NCI-H748 (cell line): ENCODE results near the gene FRAS1.
"Not testable (repeated sequence)": the region's sequence is repeated elsewhere in the genome, so short reads cannot be mapped to it uniquely, and the experiment has no call there.

Source experiments
- DNase-seq: peaks from one replicate; lab custom pipeline; 2025; ENCODE audit not compliant: unreplicated experiment; lab: John Stamatoyannopoulos, UW

Gene FRAS1

DNA sequence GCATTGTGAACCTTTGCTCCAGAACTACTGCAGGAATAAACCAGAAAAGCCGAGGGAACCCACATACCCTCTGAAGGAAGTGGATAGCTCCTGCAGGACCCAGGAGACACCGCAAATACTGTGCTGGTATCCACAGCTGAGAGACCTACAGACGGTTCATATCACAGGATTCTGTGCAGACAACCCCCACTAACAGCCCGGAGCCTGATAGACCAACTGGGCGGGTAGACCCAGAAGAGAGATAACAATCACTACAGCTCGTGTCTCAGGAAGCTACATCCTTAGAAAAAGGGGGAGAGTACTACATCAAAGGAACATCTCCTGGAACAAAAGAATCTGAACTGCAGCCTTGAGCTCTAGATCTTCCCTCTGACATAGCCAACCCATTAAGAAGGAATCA is 150.8 kb downstream of the FRAS1 start:
- DNase-seq, result no peak

DNA sequence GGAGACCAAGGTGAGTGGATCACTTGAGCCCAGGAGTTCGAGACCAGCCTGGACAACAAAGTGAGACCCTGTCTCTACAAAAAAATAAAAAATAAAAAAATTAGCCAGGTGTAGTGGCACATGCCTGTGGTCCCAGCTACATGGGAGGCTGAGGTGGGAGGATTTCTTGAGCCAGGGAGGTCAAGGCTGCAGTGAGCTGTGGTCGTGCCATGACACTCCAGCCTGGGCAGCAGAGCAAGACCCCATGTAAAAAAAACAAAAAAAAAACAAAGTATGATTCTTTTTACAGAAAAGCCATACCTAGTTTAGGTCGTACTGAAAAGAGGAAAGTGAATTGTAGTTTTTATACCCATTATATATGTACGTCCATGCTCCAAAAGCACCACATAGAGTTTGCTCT is 151.8 kb downstream of the FRAS1 start:
- DNase-seq, result not testable (repeated sequence)

DNA sequence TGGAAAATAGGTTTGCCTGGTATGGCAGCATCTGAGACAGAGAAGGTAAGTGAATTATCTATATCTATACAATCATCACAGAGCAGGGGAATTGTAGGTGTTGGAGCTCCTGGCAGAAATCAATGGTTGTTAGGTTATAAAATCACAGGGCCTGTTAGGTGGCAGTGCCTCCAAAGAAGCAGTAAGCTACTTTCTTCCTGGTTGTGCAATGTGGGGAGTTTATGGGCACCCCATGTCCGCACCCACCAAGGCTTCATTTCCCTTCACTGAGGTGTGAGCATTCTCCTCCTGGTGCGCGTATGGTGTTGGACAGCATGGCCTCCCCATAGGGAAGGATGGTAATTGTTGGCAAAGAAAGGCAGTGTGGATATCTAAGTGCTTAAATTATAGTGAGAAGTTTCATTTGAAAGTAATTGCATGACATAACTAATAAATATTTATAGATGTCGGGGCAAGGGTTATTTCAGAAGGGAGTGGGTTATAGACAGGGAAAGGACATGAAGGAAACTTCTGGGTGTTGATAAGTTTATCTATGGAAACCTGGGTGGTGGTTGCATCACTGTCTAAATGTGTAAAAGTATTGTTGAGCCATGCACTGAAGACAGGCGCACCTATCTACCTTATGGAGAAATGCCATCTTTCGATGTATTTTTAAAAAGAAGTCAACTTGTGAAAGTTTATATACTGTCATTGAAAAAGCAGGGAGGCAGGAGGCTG is 153.7 kb downstream of the FRAS1 start:
- no peak for DNase-seq

DNA sequence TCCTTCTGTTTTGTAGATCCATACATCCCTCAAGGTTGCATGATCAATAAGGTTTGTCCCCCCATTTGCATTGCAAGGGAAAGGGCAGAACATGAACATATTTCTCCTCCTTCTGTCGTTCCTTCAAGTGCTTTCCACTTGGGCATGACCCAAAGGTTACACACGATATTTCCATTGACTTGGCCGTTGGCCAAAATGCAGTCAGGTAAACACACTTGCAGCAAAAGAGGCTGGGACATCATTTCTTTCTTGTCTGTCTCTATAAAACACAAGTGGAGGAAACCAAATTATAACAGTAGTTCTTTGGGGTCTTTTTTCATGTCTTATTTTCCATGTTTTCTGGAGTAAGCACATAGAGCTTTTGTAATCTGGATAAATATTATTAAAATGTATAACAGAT is 156.1 kb downstream of the FRAS1 start:
- DNase-seq, result peak; percentile 56

DNA sequence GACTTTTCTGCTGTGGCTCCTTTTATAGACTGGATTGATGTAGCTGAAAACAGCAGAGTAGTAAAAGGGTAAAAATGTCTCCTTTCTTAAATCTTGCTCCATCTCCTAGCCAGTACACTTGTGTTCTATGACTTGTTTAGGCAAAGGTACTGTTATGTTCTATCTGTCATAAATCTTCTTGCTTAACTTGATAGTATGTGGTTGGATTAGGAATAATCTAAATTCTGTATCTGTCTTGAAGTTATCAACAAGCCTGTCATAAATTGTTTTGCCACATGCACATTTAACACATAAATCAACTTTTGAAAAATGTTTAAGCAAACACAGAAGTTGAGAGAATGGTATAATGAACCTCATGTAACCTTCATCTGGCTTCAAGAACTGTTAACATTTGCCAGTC is 157.0 kb downstream of the FRAS1 start:
- no peak for DNase-seq

DNA sequence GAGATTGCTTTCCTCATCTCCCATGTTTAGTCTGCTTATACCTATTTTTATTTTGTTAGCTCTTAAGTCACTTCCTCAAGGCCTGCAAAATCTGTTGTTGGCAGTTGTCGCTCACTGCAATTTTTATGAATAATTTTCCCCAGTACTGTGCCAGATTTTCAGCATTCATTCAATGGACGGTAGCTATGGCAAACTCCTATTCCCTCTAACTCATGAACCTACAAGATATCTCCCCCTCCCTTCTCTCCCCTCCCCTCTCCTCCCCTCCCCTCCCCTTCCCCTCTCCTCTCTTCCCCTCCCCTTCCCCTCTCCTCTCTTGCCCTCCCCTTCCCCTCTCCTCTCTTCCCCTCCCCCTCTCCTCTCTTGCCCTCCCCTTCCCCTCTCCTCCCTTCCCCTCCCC is 160.4 kb downstream of the FRAS1 start:
- DNase-seq, result no peak

- DNase-seq, result no peak
Observed at GRCh38 chr4:78218260-78218659, 161.1 kb downstream of the FRAS1 start.

- no peak for DNase-seq
Observed at GRCh38 chr4:78219825-78220224, 162.7 kb downstream of the FRAS1 start.

DNA sequence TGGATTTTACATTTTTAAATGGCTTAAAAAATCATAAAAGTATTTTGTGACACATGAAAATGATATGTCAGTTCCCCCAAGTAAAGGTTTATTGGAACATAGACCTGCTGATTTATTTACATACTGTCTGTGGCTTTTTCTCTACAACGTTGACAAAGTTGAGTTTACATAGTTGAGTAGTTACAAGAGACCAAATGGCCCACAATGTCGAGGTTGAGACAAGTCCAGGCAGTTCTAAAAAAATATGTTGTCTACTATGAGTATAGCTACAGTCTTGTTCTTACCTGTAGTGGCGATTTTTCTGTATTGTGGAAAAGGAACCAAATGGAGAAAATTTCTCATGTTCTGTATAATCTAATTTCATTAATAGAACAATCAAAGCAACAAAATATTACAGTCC is 163.2 kb downstream of the FRAS1 start:
- no peak for DNase-seq

DNA sequence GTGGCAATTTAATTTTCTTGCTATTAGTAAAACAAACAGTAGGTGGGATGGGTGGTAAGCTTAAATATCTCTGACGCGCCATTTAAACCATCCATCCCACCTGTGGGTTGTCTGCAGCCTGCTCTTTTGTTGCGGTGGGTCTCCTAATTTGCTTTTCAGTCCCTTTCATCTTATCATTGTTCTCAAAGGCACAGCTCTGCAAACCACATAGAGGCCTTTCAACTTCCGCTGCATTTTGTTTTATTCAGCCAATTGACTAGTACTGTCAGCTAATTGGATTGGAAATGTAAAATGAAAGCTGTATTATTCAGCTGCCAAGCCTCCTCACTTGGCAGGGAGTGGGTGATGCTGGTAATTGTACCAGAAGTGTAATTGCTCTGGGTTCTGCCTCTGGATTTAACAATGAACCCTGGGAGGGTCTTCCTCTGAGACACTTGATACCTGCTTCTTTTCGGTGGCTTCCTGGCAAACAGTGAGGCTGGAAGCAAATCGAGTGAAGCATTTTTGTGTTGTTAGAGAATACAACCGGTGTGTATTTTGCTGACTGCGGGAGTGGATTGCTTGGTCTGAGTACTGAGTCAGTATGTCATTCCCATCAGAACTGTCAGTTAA is 165.6 kb downstream of the FRAS1 start:
- peak; percentile 95 for DNase-seq

GRCh38 chr4:78225236-78225635 is 168.1 kb downstream of the FRAS1 start:
- DNase-seq, result no peak

GRCh38 chr4:78226279-78226678 is 169.2 kb downstream of the FRAS1 start:
- DNase-seq, result no peak

DNA sequence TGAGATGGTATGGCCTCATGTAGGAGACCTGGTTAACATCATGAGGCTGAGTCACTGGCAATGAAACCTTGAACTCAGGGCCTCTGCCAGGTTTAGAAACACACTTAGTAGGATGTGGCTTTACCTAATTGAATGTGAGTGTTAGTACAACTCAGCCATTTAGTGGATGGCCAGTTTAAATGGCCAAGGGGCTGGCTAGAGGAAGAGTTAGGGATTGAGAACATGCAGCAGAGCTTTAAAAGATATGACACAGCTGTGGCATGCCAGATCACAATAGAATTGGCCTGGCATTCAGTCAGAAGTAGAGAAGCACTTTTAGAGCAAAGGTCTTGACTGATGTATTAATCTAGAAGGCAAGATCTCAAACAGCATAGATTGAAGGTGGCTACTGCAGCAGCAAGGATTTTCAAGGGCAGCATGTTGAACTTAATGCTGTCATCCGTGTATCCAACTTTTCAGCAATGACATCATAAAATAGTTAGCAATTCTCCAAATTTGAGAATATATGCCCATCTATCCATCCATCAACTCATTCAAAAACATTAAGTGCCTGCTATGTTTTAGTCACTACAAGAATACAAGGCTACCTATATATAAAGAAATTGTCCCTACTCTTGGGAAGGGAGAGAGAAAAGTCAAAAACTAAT is 170.4 kb downstream of the FRAS1 start:
- no peak for DNase-seq

GRCh38 chr4:78235800-78236199 is 178.7 kb downstream of the FRAS1 start:
- no peak for DNase-seq

DNA sequence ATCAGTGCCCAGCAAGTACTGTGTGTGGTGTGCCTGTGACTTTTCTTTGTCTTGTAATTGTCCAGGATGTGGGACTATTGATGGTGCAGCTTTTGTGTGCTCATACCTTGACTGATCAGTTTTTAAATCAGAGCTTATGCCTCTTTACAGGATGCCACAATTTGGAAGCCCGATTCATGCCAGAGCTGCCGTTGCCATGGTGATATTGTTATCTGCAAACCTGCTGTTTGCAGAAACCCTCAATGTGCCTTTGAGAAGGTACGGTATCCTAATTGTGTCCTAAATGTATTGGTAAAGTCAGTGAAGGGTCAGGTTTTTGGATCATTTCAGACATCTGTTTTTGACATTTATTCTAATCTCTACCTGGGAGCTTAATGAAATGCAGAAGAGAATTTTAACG is 180.2 kb downstream of the FRAS1 start:
- peak; percentile 48 for DNase-seq

GRCh38 chr4:78242071-78242470 is 184.9 kb downstream of the FRAS1 start:
- DNase-seq, result no peak

- no peak for DNase-seq
Observed at GRCh38 chr4:78244705-78245485, 187.8 kb downstream of the FRAS1 start.

GRCh38 chr4:78247536-78248285 is 190.6 kb downstream of the FRAS1 start:
- no peak for DNase-seq

- DNase-seq, result no peak
Observed at GRCh38 chr4:78250500-78250899, 193.4 kb downstream of the FRAS1 start.

DNA sequence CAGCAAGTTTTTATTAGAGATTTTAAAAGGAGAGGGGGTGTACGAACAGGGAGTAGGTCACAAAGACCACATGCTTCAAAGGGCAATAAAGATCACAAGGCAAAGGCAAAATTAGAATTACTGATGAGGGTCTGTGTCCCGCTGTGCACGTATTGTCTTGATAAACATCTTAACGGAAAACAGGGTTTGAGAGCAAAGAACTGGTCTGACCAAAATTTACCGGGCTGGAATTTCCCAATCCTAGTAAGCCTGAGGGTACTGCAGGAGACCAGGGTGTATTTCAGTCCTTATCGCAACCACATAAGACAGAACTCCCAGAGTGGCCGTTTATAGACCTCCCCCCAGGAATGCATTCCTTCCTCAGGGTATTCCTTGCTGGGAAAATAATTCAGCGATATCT is 195.7 kb downstream of the FRAS1 start:
- DNase-seq, result not testable (repeated sequence)

- no peak for DNase-seq
Observed at GRCh38 chr4:78254893-78255292, 197.8 kb downstream of the FRAS1 start.
